Neural cell (in vitro differentiated cells): ENCODE measurements around the gene DGCR6L. TPM values are rescaled to one million over a fixed set of nuclear protein-coding genes. Genes with fewer than 3 reads are reported as not detected.
"Not testable (repeated sequence)": the region's sequence is repeated elsewhere in the genome, so short reads cannot be mapped to it uniquely, and the experiment has no call there.

Source experiments
- H2AFZ ChIP-seq: fragments of 200-600, 300-800 bp; sonication (generic), shearing (Covaris generic); 2 replicates; pipeline ENCODE4 v1.6.0; 2014; ENCODE audit warnings: low read depth, mild to moderate bottlenecking, antibody characterized with exemption, low read length, moderate library complexity
- H3F3A ChIP-seq: fragments of 200-600 bp; shearing (Covaris generic); 2 replicates; pipeline ENCODE4 v1.6.1; 2016; ENCODE audit warnings: mild to moderate bottlenecking, moderate library complexity, mixed read lengths, antibody characterized with exemption, low read length; ENCODE audit not compliant: insufficient read depth, poor library complexity, severe bottlenecking
- H3K27ac ChIP-seq: fragments of 200-600, 300-800 bp; sonication (generic), shearing (Covaris generic); 2 replicates; pipeline ENCODE4 v1.5.1; 2014; ENCODE audit warnings: mild to moderate bottlenecking, low read length, moderate library complexity
- H3K27me3 ChIP-seq: fragments of 300-800, 200-600 bp; sonication (generic), shearing (Covaris generic); 2 replicates; pipeline ENCODE4 v1.6.0; 2014; ENCODE audit warnings: mild to moderate bottlenecking, low read depth, low read length, moderate library complexity; ENCODE audit not compliant: insufficient read depth
- H3K36me3 ChIP-seq: fragments of 300-800, 200-600 bp; sonication (generic), shearing (Covaris generic); 2 replicates; pipeline ENCODE4 v1.5.1; 2014; ENCODE audit warnings: mild to moderate bottlenecking, antibody characterized with exemption, low read length, moderate library complexity; ENCODE audit not compliant: insufficient read depth
- H3K4me2 ChIP-seq: fragments of 300-800, 200-600 bp; sonication (generic), shearing (Covaris generic); 2 replicates; pipeline ENCODE4 v1.6.0; 2014; ENCODE audit warnings: mild to moderate bottlenecking, low read length
- H3K4me3 ChIP-seq: fragments of 300-800, 200-600 bp; sonication (generic), shearing (Covaris generic); 2 replicates; pipeline ENCODE4 v1.5.1; 2014; ENCODE audit warnings: mild to moderate bottlenecking, low read length, moderate library complexity
- H3K79me2 ChIP-seq: fragments of 200-600 bp; shearing (Covaris generic); replicated peaks from 2 replicates; pipeline ENCODE4 v1.6.0; 2014; ENCODE audit warnings: mild to moderate bottlenecking, low read length, moderate library complexity; ENCODE audit not compliant: insufficient read depth
- H3K9ac ChIP-seq: fragments of 300-800, 200-600 bp; sonication (generic), shearing (Covaris generic); 2 replicates; pipeline ENCODE4 v1.6.1; 2016; ENCODE audit warnings: mild to moderate bottlenecking, low read length, mixed read lengths
- H3K9me2 ChIP-seq: fragments of 200-600 bp; shearing (Covaris generic); 2 replicates; pipeline ENCODE4 v1.6.1; 2016; ENCODE audit warnings: mild to moderate bottlenecking, low read length, mixed read lengths; ENCODE audit not compliant: insufficient read depth
- H3K9me3 ChIP-seq: fragments of 200-600, 300-800 bp; sonication (generic), shearing (Covaris generic); 2 replicates; pipeline ENCODE4 v1.6.1; 2016; ENCODE audit warnings: mild to moderate bottlenecking, mixed run types, low read length, moderate library complexity, mixed read lengths
- H4K20me1 ChIP-seq: fragments of 200-600 bp; shearing (Covaris generic); 2 replicates; pipeline ENCODE4 v1.6.1; 2016; ENCODE audit warnings: mild to moderate bottlenecking, mixed run types; ENCODE audit not compliant: insufficient read depth
- EP300 ChIP-seq: fragments of 450-650 bp; conservative IDR thresholded peaks from 2 replicates; pipeline ENCODE4 v1.6.1; 2014; ENCODE audit warnings: antibody characterized with exemption, mild to moderate bottlenecking, moderate library complexity; ENCODE audit not compliant: poor library complexity, severe bottlenecking
- EZH2 ChIP-seq: fragments of 200-600, 300-800 bp; shearing (Covaris generic), sonication (generic); IDR thresholded peaks from 2 replicates; pipeline ENCODE4 v1.6.1; 2014; ENCODE audit warnings: antibody characterized with exemption, low read length, borderline replicate concordance, mild to moderate bottlenecking; ENCODE audit not compliant: insufficient read depth, poor library complexity, severe bottlenecking
- MXI1 ChIP-seq: fragments of 450-650 bp; conservative IDR thresholded peaks from 2 replicates; pipeline ENCODE4 v1.6.1; 2014; ENCODE audit warnings: antibody characterized with exemption, mild to moderate bottlenecking; ENCODE audit not compliant: poor library complexity, severe bottlenecking
- POLR2AphosphoS5 ChIP-seq: IDR thresholded peaks from 2 replicates; pipeline ENCODE4 v1.6.1; 2012
- RAD21 ChIP-seq: fragments of 450-650 bp; conservative IDR thresholded peaks from 2 replicates; pipeline ENCODE4 v1.6.1; 2014; ENCODE audit warnings: antibody characterized with exemption, mild to moderate bottlenecking, moderate library complexity
- SMC3 ChIP-seq: fragments of 450-650 bp; conservative IDR thresholded peaks from 2 replicates; pipeline ENCODE4 v1.6.1; 2014; ENCODE audit warnings: antibody characterized with exemption, mild to moderate bottlenecking, moderate library complexity; ENCODE audit not compliant: poor library complexity
- TAF1 ChIP-seq: IDR thresholded peaks from 2 replicates; pipeline ENCODE4 v1.6.1; 2012; ENCODE audit warnings: low read depth
- polyA plus RNA-seq: library from polyadenylated mRNA; depleted of rRNA; stranded (reverse); fragments of >200 nt; gene quantifications from 2 replicates; pipeline ENCODE4 v1.2.3, GENCODE V29; 2014
- TF ChIP-seq, protein P1 (sequence below): fragments of 450-650 bp; IDR thresholded peaks from 2 replicates; pipeline ENCODE4 v1.5.1; 2014; ENCODE audit warnings: antibody characterized with exemption, mild to moderate bottlenecking, moderate library complexity; ENCODE audit not compliant: poor library complexity, severe bottlenecking
- TF ChIP-seq, protein P2 (sequence below): IDR thresholded peaks from 2 replicates; pipeline ENCODE4 v1.6.1; 2012; ENCODE audit warnings: borderline replicate concordance

The DGCR6L gene
- polyA plus RNA-seq, 1 donor from 2014 or later = 125 TPM

DNA sequence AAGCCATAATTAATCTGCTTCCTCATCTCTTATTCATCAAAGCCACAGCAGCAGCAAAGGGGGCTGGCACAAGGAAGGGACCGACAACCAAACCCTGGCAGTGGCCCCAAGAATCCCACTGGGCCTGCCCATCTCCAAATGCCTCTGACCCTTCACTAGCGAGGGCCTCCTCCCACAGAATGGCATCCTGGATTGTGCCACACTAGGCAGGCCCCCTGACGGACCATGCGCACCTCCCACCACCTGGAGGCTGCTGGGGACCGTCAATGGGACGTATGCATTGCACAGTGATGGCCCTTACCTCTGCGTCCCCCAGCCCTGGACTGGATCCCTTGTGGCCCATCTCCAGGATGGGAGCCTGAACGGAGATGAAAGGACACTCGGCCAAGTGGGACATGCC, 47.7 kb downstream of the DGCR6L start:
- Histone ChIP-seq H3K9me2 (no peaks in the 10 kb centered on the region), H3K27ac (no peak overlapping the region)
- TF ChIP-seq POLR2AphosphoS5 (no peak), EZH2 (no peak), RAD21 (no peak), MXI1 (no peak), TAF1 (no peak), EP300 (no peak), SMC3 (no peak)
- TF ChIP-seq, protein P1, sequence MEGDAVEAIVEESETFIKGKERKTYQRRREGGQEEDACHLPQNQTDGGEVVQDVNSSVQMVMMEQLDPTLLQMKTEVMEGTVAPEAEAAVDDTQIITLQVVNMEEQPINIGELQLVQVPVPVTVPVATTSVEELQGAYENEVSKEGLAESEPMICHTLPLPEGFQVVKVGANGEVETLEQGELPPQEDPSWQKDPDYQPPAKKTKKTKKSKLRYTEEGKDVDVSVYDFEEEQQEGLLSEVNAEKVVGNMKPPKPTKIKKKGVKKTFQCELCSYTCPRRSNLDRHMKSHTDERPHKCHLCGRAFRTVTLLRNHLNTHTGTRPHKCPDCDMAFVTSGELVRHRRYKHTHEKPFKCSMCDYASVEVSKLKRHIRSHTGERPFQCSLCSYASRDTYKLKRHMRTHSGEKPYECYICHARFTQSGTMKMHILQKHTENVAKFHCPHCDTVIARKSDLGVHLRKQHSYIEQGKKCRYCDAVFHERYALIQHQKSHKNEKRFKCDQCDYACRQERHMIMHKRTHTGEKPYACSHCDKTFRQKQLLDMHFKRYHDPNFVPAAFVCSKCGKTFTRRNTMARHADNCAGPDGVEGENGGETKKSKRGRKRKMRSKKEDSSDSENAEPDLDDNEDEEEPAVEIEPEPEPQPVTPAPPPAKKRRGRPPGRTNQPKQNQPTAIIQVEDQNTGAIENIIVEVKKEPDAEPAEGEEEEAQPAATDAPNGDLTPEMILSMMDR = no peak
- TF ChIP-seq, protein P2, sequence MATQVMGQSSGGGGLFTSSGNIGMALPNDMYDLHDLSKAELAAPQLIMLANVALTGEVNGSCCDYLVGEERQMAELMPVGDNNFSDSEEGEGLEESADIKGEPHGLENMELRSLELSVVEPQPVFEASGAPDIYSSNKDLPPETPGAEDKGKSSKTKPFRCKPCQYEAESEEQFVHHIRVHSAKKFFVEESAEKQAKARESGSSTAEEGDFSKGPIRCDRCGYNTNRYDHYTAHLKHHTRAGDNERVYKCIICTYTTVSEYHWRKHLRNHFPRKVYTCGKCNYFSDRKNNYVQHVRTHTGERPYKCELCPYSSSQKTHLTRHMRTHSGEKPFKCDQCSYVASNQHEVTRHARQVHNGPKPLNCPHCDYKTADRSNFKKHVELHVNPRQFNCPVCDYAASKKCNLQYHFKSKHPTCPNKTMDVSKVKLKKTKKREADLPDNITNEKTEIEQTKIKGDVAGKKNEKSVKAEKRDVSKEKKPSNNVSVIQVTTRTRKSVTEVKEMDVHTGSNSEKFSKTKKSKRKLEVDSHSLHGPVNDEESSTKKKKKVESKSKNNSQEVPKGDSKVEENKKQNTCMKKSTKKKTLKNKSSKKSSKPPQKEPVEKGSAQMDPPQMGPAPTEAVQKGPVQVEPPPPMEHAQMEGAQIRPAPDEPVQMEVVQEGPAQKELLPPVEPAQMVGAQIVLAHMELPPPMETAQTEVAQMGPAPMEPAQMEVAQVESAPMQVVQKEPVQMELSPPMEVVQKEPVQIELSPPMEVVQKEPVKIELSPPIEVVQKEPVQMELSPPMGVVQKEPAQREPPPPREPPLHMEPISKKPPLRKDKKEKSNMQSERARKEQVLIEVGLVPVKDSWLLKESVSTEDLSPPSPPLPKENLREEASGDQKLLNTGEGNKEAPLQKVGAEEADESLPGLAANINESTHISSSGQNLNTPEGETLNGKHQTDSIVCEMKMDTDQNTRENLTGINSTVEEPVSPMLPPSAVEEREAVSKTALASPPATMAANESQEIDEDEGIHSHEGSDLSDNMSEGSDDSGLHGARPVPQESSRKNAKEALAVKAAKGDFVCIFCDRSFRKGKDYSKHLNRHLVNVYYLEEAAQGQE = no peak

DNA sequence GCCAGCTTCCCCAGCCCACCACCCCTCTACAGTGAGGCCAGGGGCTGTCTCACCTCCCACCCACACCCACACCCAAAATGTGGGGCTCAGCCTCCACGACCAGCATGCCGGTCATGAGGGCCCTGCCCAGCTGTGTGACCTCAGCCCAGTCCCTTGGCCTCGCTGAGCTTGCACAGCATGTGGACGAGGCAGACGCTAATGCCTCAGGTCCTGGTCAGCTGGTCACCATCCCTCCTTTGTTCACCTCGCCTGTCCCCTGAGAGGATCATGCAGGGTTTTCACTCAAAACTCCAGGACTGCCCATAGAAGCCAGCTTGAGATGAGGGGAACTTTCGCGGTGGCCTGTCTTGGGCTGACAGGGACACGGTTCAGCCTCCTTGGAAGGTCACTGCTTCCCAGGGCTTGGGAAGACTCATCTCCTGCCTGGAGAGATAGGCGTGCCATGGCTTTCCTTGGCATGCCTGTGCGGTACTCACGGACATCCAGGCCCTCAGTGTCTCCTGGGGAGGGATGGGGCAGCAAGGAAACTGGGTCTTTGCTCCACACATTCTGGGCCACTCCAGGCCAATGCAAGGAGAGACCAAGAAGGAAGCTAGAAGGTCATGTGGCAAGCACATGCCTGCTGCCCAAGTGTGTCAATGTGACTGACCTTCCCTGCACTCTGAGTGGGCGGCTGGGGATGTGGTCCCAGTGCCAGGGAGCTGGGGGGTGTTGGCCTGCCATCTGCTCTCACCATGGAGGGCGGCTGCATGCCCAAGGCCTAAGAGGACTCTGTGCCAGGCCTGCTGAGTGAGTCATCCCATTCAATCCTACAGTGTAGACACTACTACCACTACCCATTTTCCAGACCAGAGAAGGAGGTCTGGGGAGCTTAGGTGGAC, 48.5 kb downstream of the DGCR6L start:
- no peaks in the 10 kb centered on the region for H3K27me3 ChIP-seq
- no peak overlapping the region for H3K9ac ChIP-seq
- H2AFZ ChIP-seq = no peak overlapping the region
- TF ChIP-seq, protein P2 = no peak
- no peaks in the 10 kb centered on the region for H3K36me3 ChIP-seq
- H3F3A ChIP-seq = no peaks in the 10 kb centered on the region
- no peaks in the 10 kb centered on the region for H4K20me1 ChIP-seq
- H3K79me2 ChIP-seq = no peaks in the 10 kb centered on the region
- no peak overlapping the region for H3K27ac ChIP-seq
- H3K4me2 ChIP-seq = no peak overlapping the region
- H3K9me2 ChIP-seq = no peaks in the 10 kb centered on the region
- H3K9me3 ChIP-seq = no peaks in the 10 kb centered on the region
- no peak overlapping the region for H3K4me3 ChIP-seq

More for the DNA sequence above, 47.7 kb downstream of the DGCR6L start:
- Histone ChIP-seq H3K9ac (no peak overlapping the region), H3K4me2 (no peak overlapping the region), H3K27me3 (no peaks in the 10 kb centered on the region), H3K9me3 (no peaks in the 10 kb centered on the region), H3K79me2 (no peaks in the 10 kb centered on the region), H3K4me3 (no peak overlapping the region), H3K36me3 (no peaks in the 10 kb centered on the region), H4K20me1 (no peaks in the 10 kb centered on the region), H3F3A (no peaks in the 10 kb centered on the region), H2AFZ (no peak overlapping the region)

DNA sequence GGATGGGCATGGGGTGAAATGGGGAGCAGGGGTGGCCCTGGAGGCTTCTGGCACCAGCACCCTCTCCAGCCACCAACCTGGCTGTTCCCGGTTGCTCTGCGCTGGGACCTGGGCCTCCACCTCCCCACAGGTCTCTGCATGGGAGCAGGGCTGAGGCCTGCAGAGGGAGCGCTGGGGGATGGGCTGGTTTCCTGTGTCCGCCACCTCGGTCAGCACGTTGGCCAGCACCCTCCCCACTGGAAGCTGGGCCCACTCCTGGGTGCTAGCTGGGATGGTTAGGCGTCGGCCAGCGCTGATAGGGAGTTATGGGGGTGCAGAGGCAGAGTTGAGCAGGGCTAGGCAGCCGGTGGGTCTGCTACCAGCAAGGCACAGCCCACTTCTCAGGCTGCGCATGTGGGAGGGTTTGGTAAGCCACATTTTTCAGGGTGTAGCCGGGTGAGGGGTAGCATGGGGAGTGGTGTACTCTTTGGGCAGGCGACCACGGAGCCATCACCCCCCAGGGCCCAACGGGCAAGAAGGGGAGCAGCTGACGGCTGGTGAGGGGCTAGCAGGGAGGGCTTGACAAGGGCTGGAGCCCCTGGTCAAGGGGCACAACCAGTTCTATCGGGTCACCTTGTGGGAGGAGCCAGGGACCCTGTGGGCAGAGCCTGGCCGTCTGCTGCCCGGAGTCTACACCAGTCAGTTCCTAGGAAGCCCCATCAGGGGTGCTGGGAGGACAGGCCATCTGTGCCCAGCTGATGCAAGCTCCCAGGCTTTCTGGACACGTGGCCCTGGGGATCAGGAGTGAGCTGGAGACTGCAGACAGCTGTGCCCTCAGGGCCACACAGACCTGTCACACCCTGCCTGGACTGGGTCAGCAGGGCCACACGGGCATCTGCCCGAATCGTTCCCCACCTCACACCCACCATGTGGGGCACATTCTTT, 49.4 kb downstream of the DGCR6L start:
- not testable (repeated sequence) for H2AFZ ChIP-seq, H3K4me3 ChIP-seq, H3K27me3 ChIP-seq, H3K9me2 ChIP-seq, H3K9me3 ChIP-seq, H3F3A ChIP-seq, H3K9ac ChIP-seq, H4K20me1 ChIP-seq, H3K27ac ChIP-seq, H3K79me2 ChIP-seq, H3K4me2 ChIP-seq, H3K36me3 ChIP-seq
